ENCODE data around the gene VPS13C. TPM values are rescaled to one million over a fixed set of nuclear protein-coding genes. Genes with fewer than 3 reads are reported as not detected.

Gene VPS13C
- total RNA-seq, 1 donor from 2014 or later = 100 TPM

DNA sequence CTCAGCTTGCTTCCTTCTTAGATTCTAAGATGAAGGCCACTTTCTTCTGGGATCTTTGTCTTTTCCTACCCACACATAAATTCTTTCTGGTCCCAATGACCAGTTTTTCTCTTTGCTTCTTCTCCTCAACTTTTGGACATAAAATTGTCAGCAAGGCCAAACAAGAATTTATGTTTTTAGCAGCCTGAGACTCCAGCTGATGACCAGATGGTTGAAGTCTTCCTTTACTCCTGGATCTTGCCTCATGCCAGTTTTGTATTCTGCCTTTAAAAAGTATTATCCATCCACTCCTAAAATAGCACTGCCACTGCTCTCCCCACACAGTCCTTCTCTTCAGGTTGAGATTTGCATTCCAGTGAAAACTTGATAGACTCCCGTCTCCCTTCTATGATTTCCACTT lies 236.0 kb downstream of the VPS13C start:
- Histone ChIP-seq H3K27me3 (ENCODE audit: low read depth) (no peaks in the 10 kb centered on the region), H3K9me3 (no peaks in the 10 kb centered on the region), H3K27ac (no peak overlapping the region), H3K4me3 (no peak overlapping the region), H3K4me1 (no peaks in the 10 kb centered on the region), H3K36me3 (no peaks in the 10 kb centered on the region)
- no peak for ATAC-seq
- intact Hi-C loops (cut with DNase I) = no loop called here
- no peak for DNase-seq
- TF ChIP-seq, protein P1, sequence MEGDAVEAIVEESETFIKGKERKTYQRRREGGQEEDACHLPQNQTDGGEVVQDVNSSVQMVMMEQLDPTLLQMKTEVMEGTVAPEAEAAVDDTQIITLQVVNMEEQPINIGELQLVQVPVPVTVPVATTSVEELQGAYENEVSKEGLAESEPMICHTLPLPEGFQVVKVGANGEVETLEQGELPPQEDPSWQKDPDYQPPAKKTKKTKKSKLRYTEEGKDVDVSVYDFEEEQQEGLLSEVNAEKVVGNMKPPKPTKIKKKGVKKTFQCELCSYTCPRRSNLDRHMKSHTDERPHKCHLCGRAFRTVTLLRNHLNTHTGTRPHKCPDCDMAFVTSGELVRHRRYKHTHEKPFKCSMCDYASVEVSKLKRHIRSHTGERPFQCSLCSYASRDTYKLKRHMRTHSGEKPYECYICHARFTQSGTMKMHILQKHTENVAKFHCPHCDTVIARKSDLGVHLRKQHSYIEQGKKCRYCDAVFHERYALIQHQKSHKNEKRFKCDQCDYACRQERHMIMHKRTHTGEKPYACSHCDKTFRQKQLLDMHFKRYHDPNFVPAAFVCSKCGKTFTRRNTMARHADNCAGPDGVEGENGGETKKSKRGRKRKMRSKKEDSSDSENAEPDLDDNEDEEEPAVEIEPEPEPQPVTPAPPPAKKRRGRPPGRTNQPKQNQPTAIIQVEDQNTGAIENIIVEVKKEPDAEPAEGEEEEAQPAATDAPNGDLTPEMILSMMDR (IDR thresholded peaks at IDR 0.05) = no peak

DNA sequence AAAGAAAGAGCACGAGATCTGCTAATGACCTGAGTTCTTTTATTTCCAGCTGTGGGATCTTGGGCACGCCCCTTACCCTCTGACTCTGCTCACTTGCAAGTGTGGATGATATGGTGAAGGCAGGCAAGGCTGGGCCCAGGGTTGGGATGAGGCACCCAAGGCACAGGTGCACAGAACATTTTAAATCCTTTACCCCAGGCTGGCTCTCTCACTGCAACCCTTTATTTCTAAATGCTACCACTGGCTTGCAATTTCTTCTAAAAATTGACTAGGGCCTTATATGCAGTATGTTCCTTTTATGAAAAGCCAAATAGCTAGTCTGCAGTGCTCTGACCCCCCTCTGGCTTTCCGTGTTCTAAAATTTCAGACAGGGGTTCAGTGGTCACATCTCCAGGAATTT lies 237.7 kb downstream of the VPS13C start:
- TF ChIP-seq, protein P1 (IDR thresholded peaks at IDR 0.05) = no peak
- ATAC-seq (no peak), DNase-seq (no peak)
- H3K27me3 ChIP-seq (ENCODE audit: low read depth) = no peaks in the 10 kb centered on the region
- H3K36me3 ChIP-seq = no peaks in the 10 kb centered on the region
- H3K4me1 ChIP-seq = no peaks in the 10 kb centered on the region
- intact Hi-C loops (cut with DNase I) = no loop called here
- H3K4me3 ChIP-seq = no peak overlapping the region
- no peak overlapping the region for H3K27ac ChIP-seq
- H3K9me3 ChIP-seq = no peaks in the 10 kb centered on the region

DNA sequence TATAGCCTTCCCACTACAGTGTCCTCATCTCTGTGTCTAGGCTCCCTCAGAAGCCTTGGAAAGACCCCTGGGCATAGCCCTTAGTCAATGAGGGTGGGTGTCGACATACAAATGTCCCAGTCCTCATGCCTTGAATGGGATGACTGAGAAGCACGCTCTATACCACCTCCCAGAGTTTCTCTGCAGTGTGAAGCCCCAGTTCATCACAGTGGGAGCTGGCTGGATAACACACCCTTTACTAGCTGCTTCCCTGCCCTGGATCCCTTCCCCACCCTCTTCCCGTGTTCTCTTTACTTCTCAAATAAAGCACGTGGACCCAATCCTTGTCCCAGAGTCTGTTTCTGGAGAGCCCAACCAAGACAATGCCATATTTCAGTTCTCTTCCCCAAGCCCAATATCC lies 239.3 kb downstream of the VPS13C start:
- ATAC-seq = no peak

DNA sequence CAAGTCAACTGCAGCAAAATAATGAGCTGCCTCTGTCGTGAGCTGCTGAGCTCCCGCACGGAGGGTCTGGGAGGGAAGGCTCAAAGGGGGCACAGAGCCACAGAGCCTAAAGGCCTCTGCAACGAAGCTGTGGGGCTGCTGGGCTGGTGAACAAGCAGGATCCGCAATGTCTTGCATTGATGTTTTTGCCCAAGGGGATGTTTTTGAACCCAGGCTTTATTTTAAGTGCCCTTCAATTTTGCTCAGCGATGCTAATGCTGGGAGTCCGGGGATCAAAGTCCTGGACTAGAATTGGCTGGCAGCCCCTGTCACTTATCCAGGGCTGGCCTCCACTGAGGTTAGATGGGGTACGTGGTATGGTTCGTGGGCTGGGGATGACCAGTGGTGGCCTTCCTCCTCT lies 240.0 kb downstream of the VPS13C start:
- no peaks in the 10 kb centered on the region for H3K27me3 ChIP-seq (ENCODE audit: low read depth)
- no peaks in the 10 kb centered on the region for H3K36me3 ChIP-seq
- no peak overlapping the region for H3K4me3 ChIP-seq
- no peaks in the 10 kb centered on the region for H3K9me3 ChIP-seq
- TF ChIP-seq, protein P1 (IDR thresholded peaks at IDR 0.05) = no peak
- no peak overlapping the region for H3K27ac ChIP-seq
- intact Hi-C loops (cut with DNase I) = no loop called here
- DNase-seq (no peak), ATAC-seq (no peak)
- no peaks in the 10 kb centered on the region for H3K4me1 ChIP-seq

More for the DNA sequence above, 239.3 kb downstream of the VPS13C start:
- intact Hi-C loops (cut with DNase I) = no loop called here
- DNase-seq = no peak
- Histone ChIP-seq H3K4me1 (no peaks in the 10 kb centered on the region), H3K36me3 (no peaks in the 10 kb centered on the region), H3K4me3 (no peak overlapping the region), H3K27me3 (ENCODE audit: low read depth) (no peaks in the 10 kb centered on the region), H3K9me3 (no peaks in the 10 kb centered on the region), H3K27ac (no peak overlapping the region)
- TF ChIP-seq, protein P1 (IDR thresholded peaks at IDR 0.05) = no peak

DNA sequence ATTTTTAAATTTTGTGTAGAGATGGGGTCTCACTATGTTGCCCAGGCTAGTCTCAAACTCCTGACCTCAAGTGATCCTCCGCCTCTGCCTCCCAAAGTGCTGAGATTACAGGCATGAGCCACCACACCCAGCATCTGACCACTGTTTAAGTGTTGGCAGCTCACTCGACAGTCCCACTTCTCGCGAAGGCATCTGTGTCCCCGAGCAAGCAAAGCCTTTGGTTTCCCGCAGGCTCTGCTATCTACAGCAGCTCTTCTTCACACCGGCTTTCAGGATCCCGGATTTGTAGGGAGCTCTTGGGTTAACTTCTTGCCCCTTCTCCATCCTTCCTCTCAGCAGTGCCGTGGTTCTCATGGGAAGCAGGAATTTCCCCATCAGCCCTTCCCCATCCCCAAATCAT lies 240.9 kb downstream of the VPS13C start:
- DNase-seq = no peak
- no peak overlapping the region for H3K4me3 ChIP-seq
- H3K27me3 ChIP-seq (ENCODE audit: low read depth) = no peaks in the 10 kb centered on the region
- intact Hi-C loops (cut with DNase I) = no loop called here
- TF ChIP-seq, protein P1 (IDR thresholded peaks at IDR 0.05) = no peak
- no peak overlapping the region for H3K27ac ChIP-seq
- no peaks in the 10 kb centered on the region for H3K9me3 ChIP-seq
- H3K36me3 ChIP-seq = no peaks in the 10 kb centered on the region
- H3K4me1 ChIP-seq = no peaks in the 10 kb centered on the region
- ATAC-seq = no peak

DNA sequence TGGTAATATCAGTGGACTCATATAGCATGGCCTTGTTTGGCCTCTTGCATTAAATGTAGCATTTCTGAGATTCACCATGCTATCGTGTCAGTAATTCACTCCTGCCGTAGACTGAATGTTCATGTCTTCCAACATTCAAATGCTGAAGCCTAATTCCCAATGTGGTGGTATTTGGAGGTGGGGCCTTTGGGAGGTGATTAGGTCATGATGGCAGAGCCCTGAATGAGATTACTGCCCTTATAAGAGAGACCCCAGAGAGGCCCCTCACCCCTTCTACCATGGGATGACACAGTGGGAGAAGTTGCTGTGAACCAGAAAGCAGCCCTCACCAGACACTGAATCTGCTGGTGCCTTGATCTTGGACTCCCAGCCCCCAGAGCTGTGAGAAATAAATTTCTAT lies 241.4 kb downstream of the VPS13C start:
- H3K9me3 ChIP-seq = no peaks in the 10 kb centered on the region
- H3K4me1 ChIP-seq = no peaks in the 10 kb centered on the region
- no peaks in the 10 kb centered on the region for H3K27me3 ChIP-seq (ENCODE audit: low read depth)
- no peak overlapping the region for H3K4me3 ChIP-seq
- no peak for ATAC-seq
- TF ChIP-seq, protein P1 (IDR thresholded peaks at IDR 0.05) = no peak
- DNase-seq = no peak
- no peaks in the 10 kb centered on the region for H3K36me3 ChIP-seq
- intact Hi-C loops (cut with DNase I) = no loop called here
- H3K27ac ChIP-seq = no peak overlapping the region

Measured in lower lobe of right lung (tissue), 2 donors.